GM18499 (cell line): ENCODE measurements around the gene PRKCA.
"Not testable (repeated sequence)": the region's sequence is repeated elsewhere in the genome, so short reads cannot be mapped to it uniquely, and the experiment has no call there.

Source experiments
- ATAC-seq: cut with Tn5 transposase; IDR thresholded peaks from one replicate; pipeline ENCODE4 v1.9.1; 2021; ENCODE audit warnings: moderate number of reproducible peaks; ENCODE audit not compliant: insufficient read depth, unreplicated experiment

Gene PRKCA

GRCh38 chr17:66451188-66452149 is 149.1 kb downstream of the PRKCA start:
- no peak for ATAC-seq

DNA sequence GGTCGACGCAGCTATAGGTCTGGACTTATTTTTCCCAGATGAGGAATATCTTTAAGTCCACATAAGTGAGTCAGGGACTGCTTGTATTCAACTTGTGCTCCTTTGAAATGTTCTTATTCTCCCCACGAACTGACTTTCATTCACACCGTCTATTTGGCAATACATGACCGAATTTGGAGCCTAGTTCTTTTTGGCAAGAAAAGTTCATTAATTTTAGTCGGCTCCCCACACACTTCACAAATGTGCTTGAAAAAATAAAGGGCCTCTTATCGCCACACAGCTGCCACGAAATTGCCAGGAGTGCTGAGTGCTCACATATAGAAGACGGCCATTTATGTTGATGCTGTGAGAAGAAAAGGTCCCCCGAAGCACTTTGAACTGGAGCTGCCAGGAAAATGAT is 152.6 kb downstream of the PRKCA start:
- ATAC-seq = no peak

- not testable (repeated sequence) for ATAC-seq
Measured at GRCh38 chr17:66457499-66457898, 155.1 kb downstream of the PRKCA start.

GRCh38 chr17:66458782-66459181 is 156.4 kb downstream of the PRKCA start:
- ATAC-seq = no peak

- ATAC-seq = no peak
Measured at GRCh38 chr17:66459811-66460270, 157.4 kb downstream of the PRKCA start.

DNA sequence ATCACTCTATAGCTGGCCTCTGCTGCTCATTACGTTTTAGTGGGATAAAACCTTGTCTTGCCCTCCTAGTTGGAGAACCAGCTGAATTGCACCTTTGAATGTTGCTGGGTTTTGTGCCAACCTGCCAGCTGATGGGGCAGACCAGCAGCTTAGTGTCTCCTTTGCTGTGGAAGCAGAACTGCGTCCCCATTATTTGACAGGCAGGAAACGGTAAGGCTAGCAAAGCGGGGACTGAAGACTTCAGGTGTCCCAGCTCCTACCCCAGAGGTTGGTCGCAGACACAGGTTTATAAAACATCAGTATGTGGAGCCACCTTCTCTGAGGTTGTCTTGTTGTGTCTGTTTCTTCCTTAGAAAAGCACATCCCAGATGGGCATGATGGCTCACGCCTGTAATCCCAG is 158.1 kb downstream of the PRKCA start:
- ATAC-seq = no peak

- no peak for ATAC-seq
Measured at GRCh38 chr17:66461343-66461995, 159.1 kb downstream of the PRKCA start.

DNA sequence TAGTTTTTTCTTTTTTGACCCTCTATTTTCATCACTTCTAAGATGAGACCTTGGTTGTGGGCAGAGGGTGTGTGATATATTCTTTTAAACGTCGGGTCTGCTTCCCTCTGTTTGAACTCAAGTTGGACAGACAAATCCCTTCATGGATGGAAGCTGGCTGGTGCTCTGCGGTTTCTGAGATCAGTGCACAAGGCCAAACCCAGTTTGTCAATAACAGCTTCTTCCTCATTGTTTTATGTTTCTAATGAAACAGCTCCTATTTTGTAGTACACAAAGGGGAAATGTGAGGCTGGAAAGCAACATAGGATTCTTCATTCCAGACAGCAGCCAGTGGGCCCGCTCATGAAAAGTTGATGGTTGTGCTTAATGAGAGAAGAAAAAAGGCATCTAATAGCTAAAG is 159.6 kb downstream of the PRKCA start:
- no peak for ATAC-seq

DNA sequence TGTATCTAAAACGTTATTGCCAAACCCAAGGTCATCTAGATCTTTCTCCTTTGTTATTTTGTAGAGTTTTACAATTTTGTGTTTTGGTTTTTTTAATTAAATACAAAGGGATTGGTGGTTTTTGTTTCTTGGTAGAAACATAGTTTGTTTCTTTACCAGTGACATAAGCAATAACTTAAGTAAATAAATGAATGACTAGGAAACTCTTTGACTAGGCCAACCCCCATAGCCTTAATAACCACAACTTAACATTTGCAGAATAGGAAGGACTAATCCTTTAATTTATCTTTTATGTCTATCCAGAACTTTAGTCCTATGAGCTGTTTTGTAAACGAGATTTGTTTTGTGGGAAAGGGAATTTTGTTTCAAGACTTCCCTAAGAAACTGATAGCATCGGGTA is 162.5 kb downstream of the PRKCA start:
- no peak for ATAC-seq

DNA sequence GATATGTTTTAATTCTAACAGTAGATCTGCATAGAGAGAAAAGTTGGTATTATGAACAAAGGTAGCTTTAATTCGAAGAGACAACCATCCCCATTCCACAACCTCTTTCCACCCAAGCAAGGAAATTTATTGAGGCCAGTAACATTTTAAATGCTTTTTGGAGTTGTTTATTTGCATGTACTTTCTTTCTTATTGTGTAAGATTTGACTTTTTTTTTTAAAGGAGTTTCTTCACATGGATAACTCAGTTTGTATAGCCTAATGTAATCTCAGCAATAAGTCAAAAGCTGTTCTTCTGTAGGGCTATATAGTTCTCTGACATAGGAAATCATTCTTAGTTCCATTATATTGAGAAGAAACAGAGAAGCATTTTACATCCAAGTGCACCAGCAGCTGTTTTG is 163.3 kb downstream of the PRKCA start:
- no peak for ATAC-seq

DNA sequence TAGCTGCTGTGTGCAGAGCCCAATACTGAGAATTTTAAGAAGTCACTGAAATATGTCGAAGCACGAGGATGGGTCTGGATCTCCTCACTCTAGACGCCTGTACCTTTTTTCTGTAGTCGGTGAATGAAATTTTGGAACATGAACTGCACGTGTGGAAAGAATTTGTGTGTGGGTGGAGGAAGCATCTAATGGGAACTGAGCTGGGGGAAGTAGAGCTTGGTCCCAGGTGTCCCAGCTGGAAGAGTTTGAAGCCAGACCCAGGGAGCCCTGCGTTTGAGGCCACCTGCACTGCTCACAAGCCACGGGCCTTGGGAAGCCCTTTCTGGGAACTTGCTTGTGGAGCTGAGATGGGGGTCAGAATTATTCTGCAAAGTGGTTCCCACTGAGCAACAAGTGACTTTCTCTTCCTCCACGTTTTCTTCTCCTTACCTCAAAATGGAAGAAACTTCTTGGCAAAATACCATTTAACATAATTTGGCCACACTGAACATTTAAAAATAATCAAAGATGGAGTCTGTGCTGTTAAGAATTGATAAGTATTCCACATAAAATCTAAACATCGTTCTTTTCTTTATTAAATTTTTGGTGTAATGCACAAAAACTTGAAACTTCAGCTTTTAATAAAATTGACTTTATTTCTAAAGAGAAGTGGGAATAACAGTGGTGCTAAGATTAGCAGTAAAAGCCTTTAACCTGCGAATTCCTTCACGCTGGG is 163.8 kb downstream of the PRKCA start:
- ATAC-seq = no peak

DNA sequence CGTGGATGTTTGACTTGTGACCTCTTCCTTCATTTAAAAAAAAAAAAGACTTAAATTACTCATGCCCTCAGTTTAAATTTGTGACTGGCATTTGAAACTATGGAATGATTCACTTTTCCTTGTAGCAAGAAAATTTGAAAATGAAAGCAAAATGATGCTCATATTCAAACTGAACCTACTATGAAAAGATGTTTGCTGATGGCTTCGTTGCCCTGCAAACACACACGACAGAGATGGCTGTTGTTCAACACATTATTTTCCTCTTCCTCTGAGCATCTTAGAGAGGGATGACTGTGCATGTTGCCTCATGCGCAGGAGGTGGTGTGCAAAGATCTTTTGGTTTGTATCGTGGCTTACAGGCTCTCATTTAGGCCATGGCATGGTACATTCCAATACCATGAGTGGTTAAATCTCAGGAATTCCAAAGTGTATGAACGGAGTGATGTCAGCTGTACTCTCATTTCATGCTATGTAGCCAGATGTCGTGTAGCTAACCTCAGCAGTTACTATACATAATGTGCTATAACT is 164.5 kb downstream of the PRKCA start:
- no peak for ATAC-seq

DNA sequence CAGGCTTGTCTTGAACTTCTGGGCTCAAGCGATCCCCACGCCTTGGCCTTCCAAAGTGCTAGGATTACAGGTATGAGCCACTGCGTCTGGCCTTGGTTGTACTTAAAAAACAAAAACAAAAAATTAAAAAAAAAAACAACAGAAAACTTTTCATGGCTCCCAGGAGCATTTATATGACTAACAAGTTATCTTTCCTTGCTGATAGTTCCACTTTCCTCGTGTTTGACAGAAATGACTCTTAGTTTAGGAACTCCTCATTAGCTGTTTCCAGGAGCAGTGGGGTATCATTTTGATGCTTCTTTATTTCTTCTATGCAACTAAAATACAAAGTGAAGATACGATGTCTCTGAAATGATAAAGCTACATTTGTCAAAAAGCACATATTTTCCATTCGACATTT is 165.4 kb downstream of the PRKCA start:
- no peak for ATAC-seq

GRCh38 chr17:66468241-66469087 is 166.1 kb downstream of the PRKCA start:
- no peak for ATAC-seq

DNA sequence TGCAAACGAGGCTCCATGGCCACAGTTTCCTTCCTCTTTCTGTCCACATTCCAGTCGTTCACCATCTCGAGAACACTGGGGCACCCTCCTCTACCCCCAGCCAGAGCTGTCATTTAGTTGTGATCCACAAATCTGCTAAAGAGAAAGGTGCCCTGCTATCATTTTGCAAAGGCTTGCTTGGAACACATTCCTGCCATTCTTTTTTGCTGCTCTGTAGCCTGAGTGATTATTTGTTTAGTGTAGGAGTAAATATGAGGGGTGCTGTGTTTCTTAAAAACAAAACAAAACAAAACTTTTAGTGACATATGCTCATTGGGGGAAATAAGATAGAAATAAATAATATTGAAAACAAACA is 166.7 kb downstream of the PRKCA start:
- ATAC-seq = no peak

DNA sequence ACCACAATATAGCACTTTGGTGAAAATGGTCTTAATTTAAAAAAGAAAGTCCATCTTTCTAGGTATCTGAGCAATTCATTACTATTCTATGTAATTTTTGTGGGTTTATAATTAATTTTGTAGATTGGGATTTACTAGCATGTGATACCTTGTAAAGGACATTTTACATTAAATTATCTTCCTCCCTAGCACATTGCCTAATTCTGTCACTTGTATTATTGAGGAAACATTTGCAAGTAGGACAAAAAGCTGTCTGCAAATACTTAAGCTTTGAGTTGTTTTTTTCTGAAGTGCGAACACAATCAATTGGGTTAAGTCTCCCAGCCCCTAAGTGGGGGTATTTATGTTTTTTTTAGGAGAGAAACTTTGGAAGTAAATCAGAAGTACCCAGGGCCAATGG is 167.0 kb downstream of the PRKCA start:
- ATAC-seq = no peak

DNA sequence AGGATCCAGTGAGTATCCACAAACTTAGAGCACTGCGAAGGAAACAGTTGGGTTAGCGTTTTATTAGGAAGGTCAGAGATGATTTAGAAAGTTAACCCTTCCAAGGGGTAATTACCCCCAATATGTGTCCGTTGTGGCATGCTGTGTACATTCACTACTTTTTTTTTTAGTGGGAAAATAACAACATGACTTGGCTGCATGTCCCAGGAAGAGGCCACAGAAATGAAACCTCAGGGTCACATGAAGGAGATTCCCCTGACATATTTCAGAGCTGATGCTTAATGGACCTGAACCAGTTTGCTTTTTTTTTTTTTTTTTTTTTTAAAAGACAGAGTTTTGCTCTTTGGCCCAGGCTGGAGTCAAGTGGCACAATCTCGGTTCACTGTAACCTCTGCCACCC is 167.5 kb downstream of the PRKCA start:
- no peak for ATAC-seq

- ATAC-seq = no peak
Measured at GRCh38 chr17:66472123-66472522, 169.7 kb downstream of the PRKCA start.

DNA sequence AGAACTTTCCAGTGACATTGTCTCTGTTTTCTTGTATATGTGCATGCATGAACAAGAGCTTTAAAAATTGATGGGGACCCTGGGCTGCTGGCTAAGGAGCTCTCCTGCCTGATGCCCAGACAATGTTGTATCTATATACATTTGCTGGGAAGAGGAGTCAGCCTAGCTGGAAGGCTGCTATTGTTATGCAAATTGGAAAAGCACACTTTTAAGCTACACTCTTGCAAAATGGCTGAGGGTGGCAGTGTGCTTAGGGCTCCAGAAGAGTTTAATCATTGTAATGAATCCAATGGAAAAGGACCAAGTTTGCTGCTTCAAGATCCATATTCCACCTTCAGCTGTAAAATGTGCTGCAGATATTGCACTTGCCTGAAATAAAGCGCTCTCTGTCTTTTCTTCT is 171.8 kb downstream of the PRKCA start:
- ATAC-seq = no peak
